Astrocyte (in vitro differentiated cells and primary cell): Measurements from ENCODE around the gene SORD. TPM values are rescaled to one million over a fixed set of nuclear protein-coding genes. Genes with fewer than 3 reads are reported as not detected.
"Not testable (repeated sequence)": the region's sequence is repeated elsewhere in the genome, so short reads cannot be mapped to it uniquely, and the experiment has no call there.

ENCODE experiments used
- DNase-seq: peaks from one replicate; pipeline ENCODE4 v3.0.0-alpha.2; 2010; ENCODE audit warnings: low read depth
- FAIRE-seq: peaks from 2 replicates; lab custom pipeline; 2011; peaks lifted over from hg19 to GRCh38; lab: Jason Lieb, UNC
- H2AFZ ChIP-seq: 2 replicates; pipeline ENCODE4 v1.6.0; 2012; ENCODE audit warnings: low read depth, low read length, inconsistent platforms
- H3K27ac ChIP-seq: 2 replicates; pipeline ENCODE4 v1.5.1; 2011; ENCODE audit warnings: low read depth, low read length, inconsistent platforms
- H3K27me3 ChIP-seq: 2 replicates; pipeline ENCODE4 v1.6.0; 2011; ENCODE audit warnings: low read length, inconsistent platforms; ENCODE audit not compliant: insufficient read depth
- H3K36me3 ChIP-seq: 2 replicates; pipeline ENCODE4 v1.5.1; 2011; ENCODE audit warnings: low read length, inconsistent platforms; ENCODE audit not compliant: insufficient read depth
- H3K4me1 ChIP-seq: 2 replicates; pipeline ENCODE4 v1.5.1; 2011; ENCODE audit warnings: low read length, inconsistent platforms; ENCODE audit not compliant: insufficient read depth
- H3K4me2 ChIP-seq: 2 replicates; pipeline ENCODE4 v1.6.0; 2012; ENCODE audit warnings: low read length, inconsistent platforms
- H3K4me3 ChIP-seq: 2 replicates; pipeline ENCODE4 v1.5.1; 2011; ENCODE audit warnings: low read depth, mild to moderate bottlenecking, low read length, inconsistent platforms; ENCODE audit not compliant: insufficient read depth
- H3K79me2 ChIP-seq: 2 replicates; pipeline ENCODE4 v1.6.0; 2012; ENCODE audit warnings: mild to moderate bottlenecking, low read length, inconsistent platforms; ENCODE audit not compliant: insufficient read depth
- H3K9ac ChIP-seq: 2 replicates; pipeline ENCODE4 v1.6.0; 2012; ENCODE audit warnings: mild to moderate bottlenecking, low read length, inconsistent platforms
- H3K9me3 ChIP-seq: 2 replicates; pipeline ENCODE4 v1.5.1; 2012; ENCODE audit warnings: low read depth, mild to moderate bottlenecking, low read length, inconsistent platforms; ENCODE audit not compliant: insufficient read depth
- H4K20me1 ChIP-seq: 2 replicates; pipeline ENCODE4 v1.6.0; 2012; ENCODE audit warnings: low read length, inconsistent platforms; ENCODE audit not compliant: insufficient read depth
- H3K27ac Mint-ChIP-seq: one replicate; pipeline ENCODE4 v1.8.0; 2021; ENCODE audit warnings: mild to moderate bottlenecking, mixed read lengths; ENCODE audit not compliant: unreplicated experiment
- H3K27me3 Mint-ChIP-seq: one replicate; pipeline ENCODE4 v1.8.0; 2021; ENCODE audit warnings: low read depth, mixed read lengths; ENCODE audit not compliant: unreplicated experiment
- H3K36me3 Mint-ChIP-seq: one replicate; pipeline ENCODE4 v1.8.0; 2021; ENCODE audit warnings: low read depth, mixed read lengths; ENCODE audit not compliant: unreplicated experiment
- H3K4me1 Mint-ChIP-seq: one replicate; pipeline ENCODE4 v1.8.0; 2021; ENCODE audit warnings: low read depth, mixed read lengths; ENCODE audit not compliant: unreplicated experiment
- H3K4me3 Mint-ChIP-seq: one replicate; pipeline ENCODE4 v1.8.0; 2021; ENCODE audit warnings: mild to moderate bottlenecking, moderate library complexity, mixed read lengths; ENCODE audit not compliant: unreplicated experiment
- H3K9me3 Mint-ChIP-seq: one replicate; pipeline ENCODE4 v1.8.0; 2021; ENCODE audit warnings: mild to moderate bottlenecking, mixed read lengths; ENCODE audit not compliant: unreplicated experiment
- EZH2 ChIP-seq: IDR thresholded peaks from 2 replicates; pipeline ENCODE4 v1.6.1; 2012; ENCODE audit warnings: mild to moderate bottlenecking, low read length, inconsistent platforms; ENCODE audit not compliant: insufficient read depth
- total RNA-seq: library from RNA; stranded (reverse); gene quantifications from 2 replicates; pipeline ENCODE4 v1.2.1, GENCODE V29; 2021
- TF ChIP-seq, protein P1 (sequence below): IDR thresholded peaks from 2 replicates; pipeline ENCODE4 v1.5.1; 2011; ENCODE audit warnings: low read depth, mild to moderate bottlenecking, inconsistent platforms, low read length, moderate library complexity; ENCODE audit not compliant: insufficient read depth

Gene SORD
- total RNA-seq, 1 donor from 2014 or later = 26.2 TPM

GRCh38 chr15:45101749-45102148 is 78.8 kb downstream of the SORD start:
- Mint-ChIP-seq H3K4me3 (no peak overlapping the region), H3K9me3 (peaks cover 2% of the 10 kb centered on the region), H3K4me1 (no peaks in the 10 kb centered on the region), H3K27me3 (peaks cover 69% of the 10 kb centered on the region), H3K36me3 (no peaks in the 10 kb centered on the region), H3K27ac (no peak overlapping the region)
- no peak overlapping the region for H2AFZ ChIP-seq
- no peak for FAIRE-seq
- H3K36me3 ChIP-seq = no peaks in the 10 kb centered on the region
- no peaks in the 10 kb centered on the region for H3K79me2 ChIP-seq
- H3K9me3 ChIP-seq = no peaks in the 10 kb centered on the region
- H4K20me1 ChIP-seq = no peaks in the 10 kb centered on the region
- no peak overlapping the region for H3K9ac ChIP-seq
- no peak overlapping the region for H3K4me2 ChIP-seq
- H3K27me3 ChIP-seq = peaks cover 9% of the 10 kb centered on the region
- no peak overlapping the region for H3K4me3 ChIP-seq
- DNase-seq = no peak
- TF ChIP-seq, protein P1, sequence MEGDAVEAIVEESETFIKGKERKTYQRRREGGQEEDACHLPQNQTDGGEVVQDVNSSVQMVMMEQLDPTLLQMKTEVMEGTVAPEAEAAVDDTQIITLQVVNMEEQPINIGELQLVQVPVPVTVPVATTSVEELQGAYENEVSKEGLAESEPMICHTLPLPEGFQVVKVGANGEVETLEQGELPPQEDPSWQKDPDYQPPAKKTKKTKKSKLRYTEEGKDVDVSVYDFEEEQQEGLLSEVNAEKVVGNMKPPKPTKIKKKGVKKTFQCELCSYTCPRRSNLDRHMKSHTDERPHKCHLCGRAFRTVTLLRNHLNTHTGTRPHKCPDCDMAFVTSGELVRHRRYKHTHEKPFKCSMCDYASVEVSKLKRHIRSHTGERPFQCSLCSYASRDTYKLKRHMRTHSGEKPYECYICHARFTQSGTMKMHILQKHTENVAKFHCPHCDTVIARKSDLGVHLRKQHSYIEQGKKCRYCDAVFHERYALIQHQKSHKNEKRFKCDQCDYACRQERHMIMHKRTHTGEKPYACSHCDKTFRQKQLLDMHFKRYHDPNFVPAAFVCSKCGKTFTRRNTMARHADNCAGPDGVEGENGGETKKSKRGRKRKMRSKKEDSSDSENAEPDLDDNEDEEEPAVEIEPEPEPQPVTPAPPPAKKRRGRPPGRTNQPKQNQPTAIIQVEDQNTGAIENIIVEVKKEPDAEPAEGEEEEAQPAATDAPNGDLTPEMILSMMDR = no peak
- TF ChIP-seq EZH2 = no peak
- no peak overlapping the region for H3K27ac ChIP-seq
- no peaks in the 10 kb centered on the region for H3K4me1 ChIP-seq

DNA sequence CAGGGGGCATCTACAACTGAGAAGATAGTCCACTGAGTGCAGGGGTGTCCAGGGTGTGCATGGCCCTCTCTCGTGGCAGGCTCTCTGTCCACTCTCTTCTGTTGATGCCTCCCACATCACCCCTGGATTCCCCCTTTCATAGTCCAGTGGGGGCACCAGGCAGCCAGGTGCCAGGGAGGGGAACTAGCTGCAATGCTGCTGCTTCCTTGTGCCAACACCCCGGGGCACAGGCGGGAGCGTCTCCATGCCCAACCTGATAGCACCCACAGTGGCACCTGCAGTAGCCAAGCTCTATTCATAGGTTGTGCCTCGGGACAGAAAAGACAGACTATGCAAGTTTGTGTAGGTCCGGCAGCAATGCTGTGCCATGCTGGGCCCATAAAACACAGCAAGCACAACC is 79.2 kb downstream of the SORD start:
- no peak overlapping the region for H3K9ac ChIP-seq
- no peak overlapping the region for H3K27ac ChIP-seq
- FAIRE-seq (no peak), DNase-seq (no peak)
- no peaks in the 10 kb centered on the region for H3K36me3 ChIP-seq
- H3K9me3 ChIP-seq = no peaks in the 10 kb centered on the region
- H3K27me3 Mint-ChIP-seq = peaks cover 68% of the 10 kb centered on the region
- no peaks in the 10 kb centered on the region for H3K4me1 ChIP-seq
- H3K4me3 ChIP-seq = no peak overlapping the region
- H3K4me1 Mint-ChIP-seq = no peaks in the 10 kb centered on the region
- H3K36me3 Mint-ChIP-seq = no peaks in the 10 kb centered on the region
- H3K9me3 Mint-ChIP-seq = no peaks in the 10 kb centered on the region
- TF ChIP-seq, protein P1 = no peak
- TF ChIP-seq EZH2 = no peak
- no peaks in the 10 kb centered on the region for H3K79me2 ChIP-seq
- no peak overlapping the region for H3K4me3 Mint-ChIP-seq
- H4K20me1 ChIP-seq = no peaks in the 10 kb centered on the region
- H3K4me2 ChIP-seq = no peak overlapping the region
- H3K27me3 ChIP-seq = peaks cover 13% of the 10 kb centered on the region
- no peak overlapping the region for H2AFZ ChIP-seq
- no peak overlapping the region for H3K27ac Mint-ChIP-seq

DNA sequence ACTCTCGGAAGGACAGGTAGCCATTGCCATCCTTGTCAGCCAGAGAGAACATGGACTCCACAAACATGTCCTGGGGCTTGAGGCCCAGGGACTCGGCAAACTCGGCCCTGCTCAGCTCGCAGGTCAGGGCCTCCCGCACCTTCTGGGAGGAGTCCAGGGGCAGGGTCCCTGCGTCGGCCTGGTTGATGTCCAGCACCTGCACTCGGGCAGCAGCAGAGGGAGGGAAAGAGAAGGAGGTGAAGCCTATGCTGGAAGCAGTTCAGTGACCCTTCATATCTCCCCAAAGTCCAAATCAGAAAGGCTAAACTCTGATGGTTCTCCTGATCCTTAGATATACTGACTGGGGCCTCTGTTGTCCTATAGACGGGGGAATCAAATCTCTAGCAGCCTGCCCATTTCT is 81.2 kb downstream of the SORD start:
- peaks cover 68% of the 10 kb centered on the region for H3K27me3 Mint-ChIP-seq
- not testable (repeated sequence) for H3K4me3 ChIP-seq, H3K9me3 ChIP-seq, H4K20me1 ChIP-seq, FAIRE-seq, H2AFZ ChIP-seq, H3K27ac ChIP-seq, H3K4me1 Mint-ChIP-seq, H3K36me3 Mint-ChIP-seq, H3K4me2 ChIP-seq, H3K4me1 ChIP-seq, H3K9me3 Mint-ChIP-seq, H3K4me3 Mint-ChIP-seq, H3K27ac Mint-ChIP-seq, H3K36me3 ChIP-seq, H3K79me2 ChIP-seq, DNase-seq, H3K9ac ChIP-seq
- peaks cover 17% of the 10 kb centered on the region for H3K27me3 ChIP-seq
